ENCODE results near the gene LRP1.
A peak's percentile ranks its signal among the peaks of the same experiment; 100 is the strongest.

The LRP1 gene

DNA sequence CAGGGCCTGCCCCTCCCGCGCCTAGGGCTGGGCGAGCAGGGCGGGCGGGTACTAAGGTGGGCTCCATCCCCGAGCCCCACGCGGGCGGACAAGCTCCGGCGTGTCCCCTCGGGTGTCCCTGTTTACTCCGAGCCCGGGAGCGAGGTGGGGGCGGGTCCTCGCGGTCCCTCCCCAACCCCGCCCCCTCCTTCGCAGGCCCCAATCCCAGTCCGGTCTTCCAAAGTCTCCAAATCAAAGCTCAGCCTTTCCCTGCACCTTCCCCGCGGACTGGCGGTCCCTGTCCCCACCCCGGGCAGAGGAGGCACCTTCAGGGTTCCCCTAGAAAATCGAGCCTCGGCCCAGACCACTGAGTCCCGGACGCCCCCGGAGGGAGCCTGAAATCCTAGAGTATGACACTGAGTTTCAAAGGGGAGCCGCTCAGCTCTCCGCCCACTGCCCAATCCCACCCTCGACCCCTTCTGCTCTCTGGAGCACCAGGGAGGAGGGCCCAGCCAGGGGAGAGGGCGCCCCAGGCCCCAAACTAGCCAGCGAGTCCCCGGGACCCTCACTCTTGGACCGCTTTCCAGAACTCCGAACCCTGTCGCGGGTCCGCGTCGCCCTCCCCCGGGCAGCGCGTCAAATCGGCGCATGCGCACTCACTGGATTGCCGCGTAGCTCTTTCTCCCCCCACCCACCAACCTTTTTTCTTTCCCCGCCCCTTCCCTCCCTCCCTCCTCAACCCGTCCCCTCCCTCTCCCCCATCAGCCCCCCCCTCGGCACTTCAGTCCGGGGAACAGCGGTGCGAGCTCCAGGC lies at the start of gene LRP1:
LRP1 (plus strand) TSS at position 758 of the 793 bp plus-strand sequence. CDS start 482 bp downstream, outside the sequence.
- DNase-seq: no peak

DNA sequence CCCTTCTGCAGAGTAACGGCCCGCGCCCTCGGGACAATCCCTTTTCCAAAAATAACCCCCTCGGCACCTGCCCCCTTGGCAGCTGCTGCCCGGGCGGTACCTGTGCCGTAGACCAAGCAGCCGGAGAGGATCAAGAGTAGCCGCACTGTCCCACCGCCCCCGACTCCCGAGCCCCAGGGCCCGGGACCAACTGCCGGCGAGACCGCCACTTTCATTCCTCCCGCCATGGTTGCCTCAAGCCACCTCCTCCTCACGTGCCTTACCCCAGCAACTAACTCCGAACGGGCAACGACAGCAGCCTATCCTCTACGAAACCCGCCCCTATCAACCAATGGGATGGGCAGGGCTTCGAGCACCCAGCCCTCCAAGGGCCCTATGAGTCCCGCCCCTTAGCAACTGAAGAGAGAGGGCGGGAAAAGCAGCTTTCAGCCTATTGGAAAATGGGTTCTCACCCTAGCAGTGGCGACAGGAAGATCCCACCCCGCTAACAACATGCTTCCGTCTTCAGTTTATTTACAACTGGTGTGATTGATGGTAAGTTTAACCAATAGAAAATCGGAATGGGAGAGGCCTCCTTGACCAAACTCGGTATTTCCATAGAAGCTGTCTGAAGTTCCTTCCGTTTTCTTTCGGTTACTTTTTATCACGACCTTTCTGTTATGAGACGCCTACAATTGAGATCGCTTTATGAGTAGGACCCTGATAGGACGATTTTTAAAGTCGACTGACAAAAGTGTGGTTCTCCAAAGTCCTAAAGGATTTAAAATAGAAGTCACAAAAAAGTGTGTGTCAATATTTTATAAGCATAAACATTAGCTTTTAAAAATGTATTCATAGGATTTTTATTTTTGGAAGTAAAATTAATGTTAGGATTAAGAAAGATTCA lies 49.5 kb upstream of the LRP1 start, which contains the start of gene NEMP1:
NEMP1 (minus strand) TSS at position 273 of the 886 bp plus-strand sequence; CDS start at position 227, 46 bp downstream.
- DNase-seq: peak; percentile 100

DNA sequence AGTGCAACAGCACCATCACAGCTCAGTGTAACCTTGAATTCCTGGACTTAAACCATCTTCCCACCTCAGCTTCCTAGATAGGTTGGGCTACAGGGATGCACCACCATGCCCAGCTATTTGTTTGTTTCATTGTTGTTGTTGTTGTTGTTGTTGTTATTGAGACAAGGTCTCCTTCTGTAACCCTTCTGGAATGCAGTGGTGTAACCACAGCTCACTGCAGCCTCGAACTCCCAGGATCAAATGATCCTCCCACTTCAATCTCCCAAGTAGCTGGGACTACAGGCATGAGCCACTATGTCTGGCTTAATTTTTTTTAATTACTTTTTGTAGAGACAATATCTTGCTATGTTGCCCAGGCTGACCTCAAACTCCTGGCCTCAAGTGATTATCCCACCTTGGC lies 48.5 kb upstream of the LRP1 start:
- no peak for DNase-seq

DNA sequence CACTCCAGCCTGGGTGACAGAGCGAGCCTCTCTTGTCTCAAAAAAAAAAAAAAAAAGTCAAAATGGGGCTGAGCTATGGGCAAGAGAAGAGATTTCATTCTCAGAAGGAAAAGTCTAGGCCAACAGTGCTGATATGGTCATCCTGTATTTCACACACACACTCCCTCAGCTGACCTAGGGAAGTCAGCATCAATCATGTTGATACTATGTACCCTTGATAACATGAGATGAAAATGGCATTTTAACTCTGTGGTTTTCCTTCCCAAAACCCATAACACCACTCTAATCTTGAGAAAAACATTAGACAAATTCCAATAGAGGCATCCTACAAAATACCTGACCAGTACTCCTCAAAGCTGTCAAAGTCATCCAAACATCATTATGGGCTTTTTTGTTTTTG lies 47.4 kb upstream of the LRP1 start:
- no peak for DNase-seq

DNA sequence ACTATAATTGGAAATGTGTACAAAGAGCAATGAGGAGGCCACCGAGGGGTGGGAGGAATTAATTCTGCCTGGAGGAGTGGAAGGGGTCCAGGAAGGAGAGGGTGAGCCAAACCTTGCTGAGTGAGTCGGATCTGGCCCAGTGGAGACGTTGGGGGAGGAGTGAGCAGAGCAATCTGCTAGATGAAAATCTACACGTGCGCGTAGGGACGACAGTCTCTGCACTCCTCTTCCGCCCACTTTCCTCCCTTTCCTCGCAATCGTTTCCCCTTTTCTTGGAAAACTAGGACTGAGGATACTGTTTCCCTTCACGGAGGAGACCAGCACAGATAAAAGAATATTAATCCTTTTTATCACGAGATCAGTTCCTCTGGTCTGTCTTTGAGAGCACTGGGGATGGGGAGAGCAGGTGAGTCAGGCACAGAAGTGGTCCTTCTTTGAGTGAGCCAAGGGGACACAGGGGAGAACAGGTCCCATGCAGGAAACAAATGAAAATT lies 42.2 kb upstream of the LRP1 start:
- no peak for DNase-seq

DNA sequence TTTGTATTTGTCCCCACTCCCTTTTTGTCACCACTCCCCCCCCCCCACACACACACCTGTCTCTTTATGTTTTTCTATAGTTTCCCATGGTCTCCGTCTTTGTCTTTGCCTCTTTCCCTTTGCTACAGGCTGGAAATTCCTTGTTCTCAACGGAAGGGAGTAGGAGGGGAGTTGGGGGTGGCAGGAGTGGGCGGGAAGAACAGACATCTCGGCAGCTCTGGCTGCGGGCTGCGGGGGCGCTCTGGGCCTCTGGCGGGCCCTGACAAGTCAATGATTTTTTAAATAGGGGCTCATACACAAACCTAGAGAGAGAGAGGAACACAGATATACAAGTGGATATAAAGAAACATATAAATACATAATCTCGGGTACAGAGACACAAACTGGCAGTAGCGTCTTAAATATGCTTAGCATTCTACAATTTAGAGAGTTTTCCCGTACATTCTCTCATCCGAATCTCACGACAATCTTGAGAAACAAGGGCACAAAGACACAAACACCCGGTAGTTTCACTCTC lies 41.7 kb upstream of the LRP1 start:
- DNase-seq: peak; percentile 24

DNA sequence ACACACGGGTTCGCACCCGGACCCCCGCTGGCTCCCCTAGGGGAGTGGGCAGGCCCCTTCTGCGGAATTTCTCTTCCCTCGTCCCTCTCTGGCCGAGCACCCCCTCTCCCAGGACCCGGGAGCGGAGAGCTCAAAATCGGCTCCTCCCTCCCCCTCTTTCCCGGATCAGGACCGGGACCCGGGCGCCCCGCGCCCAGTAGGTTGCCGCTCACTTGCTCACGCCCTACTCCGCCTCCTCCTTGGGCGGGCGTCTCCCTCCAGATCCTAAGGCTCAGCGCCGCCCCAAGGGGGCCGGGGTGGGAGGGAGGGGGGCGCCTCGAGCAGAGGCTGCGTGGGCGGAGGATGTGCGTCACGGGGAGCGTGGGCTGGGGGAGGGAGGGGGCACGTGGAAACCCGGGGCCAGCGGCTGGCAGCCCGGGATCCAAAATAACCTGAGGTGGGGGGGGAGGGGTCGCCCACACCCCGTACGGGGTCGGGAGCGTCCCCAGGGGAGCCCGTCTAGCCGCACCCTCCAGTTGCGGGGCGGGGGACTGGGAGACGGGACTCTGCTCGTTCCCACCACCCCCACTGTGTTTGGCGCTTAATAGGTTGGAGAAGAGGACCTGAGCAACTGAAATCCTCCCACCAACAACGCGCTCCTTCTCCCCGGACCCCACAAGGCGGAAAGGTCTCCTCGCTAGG lies 41.1 kb upstream of the LRP1 start:
- peak; percentile 65 for DNase-seq

DNA sequence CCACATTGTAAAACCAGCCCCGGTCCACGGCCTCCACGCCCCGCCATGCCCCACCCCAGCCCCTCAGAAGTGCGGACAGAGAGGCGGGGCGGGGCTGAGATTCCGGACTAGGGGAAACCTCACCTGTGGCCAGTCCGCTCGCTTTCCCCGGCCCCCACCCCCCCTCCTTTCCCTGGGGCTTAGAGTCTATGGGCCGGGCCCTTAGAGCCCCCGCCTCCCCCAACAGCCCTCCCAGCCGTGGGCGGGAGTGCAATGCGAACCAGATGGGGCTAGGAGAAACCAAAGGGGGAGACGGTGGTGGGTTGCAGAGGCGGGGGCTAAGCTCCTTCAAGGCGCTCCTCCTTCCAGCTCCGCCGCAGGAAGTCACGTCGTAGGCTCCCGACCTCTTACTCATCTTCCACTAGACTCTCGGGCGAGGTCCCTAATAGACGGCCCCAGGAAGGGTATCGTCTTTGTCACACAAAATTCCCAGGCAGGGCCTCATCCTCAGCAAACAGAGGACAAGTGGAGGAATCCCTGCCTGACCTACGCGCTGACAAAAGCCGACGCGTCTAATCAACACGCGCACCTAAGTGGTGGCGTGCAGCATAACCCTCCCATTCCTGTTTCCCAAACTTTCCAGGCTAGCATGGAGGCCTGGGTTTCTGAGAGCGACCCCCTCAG lies 40.5 kb upstream of the LRP1 start:
- peak; percentile 77 for DNase-seq

DNA sequence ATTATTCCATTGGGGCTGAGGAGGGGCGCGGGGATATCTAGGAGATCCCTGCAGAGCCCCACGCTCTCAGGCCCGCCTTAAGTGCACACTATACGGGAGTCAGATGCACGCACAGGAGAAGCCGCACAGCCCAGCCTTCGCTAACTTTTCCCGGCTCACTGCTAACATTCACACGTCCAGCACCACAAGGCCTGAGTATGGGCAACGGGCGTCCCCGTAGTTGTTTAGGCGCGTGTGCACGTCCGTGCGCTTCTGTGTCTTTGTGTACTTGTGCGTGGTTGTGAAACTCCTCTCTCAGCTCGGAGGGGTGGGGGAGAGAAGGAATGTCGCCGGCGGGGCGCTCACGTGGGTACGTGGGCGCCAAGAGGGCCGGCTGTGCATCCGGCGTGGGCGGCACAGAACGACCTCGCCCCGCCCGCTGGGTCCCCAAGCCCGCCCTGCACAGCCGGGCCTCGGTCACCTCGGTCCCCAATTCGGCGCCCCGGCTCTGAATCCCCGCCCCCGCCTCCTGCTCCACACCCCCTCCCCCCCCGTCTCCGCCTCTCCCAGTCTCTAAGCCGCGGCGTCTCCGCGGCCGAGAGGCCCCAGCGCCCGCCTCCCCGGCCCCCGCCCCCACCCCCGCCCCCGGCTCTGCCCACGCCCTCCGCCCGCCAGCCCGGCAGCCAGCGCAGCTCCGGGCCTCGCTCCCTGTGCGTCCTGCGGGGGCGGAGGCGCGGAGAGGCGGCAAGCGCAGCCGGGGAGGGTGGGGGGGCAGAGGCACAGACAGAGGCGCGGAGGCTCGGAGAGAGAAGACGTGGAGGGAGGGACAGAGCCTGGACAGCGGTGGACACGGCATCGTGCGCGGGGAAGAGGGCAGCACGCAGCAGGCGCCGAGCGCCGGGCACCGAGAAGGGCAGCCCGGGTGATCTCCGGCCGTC lies 39.7 kb upstream of the LRP1 start, which contains the start of gene NAB2:
NAB2 (plus strand) TSS at position 761 of the 917 bp plus-strand sequence. CDS start 158 bp downstream, outside the sequence.
- peak; percentile 96 for DNase-seq

DNA sequence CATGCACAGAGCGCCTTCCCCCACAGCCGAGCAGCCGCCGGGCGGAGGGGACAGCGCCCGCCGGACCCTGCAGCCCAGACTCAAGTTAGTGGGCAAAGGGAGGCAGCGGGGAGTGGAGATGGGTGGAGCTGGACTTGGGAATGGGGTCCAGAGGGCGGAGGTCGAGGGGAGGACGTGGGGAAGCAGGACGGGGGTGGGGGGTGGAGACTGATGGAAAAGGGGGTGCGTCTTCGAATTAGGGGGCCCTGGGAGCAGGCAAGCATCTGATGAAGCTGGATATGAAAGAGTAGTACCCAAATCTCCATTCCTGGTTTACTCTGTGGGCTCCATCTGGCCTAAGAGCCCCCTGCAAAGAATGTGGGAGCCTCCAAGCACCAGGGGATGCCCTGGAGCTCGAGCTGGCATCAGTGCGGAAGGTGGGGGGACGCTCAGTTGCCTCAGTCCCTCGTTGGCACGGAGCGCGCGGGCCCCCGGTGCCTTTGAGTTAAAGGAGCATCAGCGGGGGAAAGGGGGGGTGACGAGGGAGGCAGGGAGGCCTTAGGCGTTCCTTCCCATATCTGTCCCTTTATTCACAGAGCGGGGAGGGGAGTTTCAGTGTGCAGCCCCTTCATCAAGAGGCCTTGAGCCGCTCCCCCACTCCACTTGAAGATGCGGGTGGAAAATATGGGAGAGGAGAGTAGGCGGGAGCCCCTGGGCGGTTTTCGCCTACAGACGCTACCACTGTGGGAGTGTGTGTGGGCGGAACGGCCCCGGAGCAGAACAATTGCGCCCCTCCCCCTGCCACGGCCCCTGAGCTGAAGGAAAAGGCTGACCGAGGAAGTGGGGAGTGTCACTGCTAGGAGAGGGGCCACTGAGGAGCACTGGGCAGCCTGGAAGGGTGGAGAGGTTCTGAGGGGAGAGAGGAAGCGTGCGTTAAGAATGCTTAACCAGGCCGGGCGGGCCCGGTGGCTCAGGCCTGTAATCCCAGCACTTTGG lies 38.7 kb upstream of the LRP1 start:
- DNase-seq: peak; percentile 64

DNA sequence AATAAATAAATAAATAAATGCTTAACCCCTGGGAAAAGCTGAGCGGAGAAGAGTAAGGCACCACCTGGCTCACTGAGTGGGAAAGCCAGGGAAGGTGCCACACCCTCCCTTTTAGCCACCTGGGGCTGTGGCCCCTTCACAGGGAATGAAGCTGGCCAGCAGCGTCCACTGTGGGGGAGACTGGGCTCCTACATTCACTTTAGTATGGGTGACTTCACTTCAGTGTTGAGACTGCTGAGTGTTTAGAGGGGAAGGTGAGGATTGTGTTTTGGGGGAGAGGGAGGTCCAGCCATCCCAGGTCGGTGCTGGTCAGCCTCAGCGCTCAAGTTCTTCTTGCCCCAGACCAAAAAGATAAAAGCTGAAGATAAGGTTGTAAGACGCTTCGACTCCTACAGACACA lies 37.8 kb upstream of the LRP1 start:
- DNase-seq: no peak

DNA sequence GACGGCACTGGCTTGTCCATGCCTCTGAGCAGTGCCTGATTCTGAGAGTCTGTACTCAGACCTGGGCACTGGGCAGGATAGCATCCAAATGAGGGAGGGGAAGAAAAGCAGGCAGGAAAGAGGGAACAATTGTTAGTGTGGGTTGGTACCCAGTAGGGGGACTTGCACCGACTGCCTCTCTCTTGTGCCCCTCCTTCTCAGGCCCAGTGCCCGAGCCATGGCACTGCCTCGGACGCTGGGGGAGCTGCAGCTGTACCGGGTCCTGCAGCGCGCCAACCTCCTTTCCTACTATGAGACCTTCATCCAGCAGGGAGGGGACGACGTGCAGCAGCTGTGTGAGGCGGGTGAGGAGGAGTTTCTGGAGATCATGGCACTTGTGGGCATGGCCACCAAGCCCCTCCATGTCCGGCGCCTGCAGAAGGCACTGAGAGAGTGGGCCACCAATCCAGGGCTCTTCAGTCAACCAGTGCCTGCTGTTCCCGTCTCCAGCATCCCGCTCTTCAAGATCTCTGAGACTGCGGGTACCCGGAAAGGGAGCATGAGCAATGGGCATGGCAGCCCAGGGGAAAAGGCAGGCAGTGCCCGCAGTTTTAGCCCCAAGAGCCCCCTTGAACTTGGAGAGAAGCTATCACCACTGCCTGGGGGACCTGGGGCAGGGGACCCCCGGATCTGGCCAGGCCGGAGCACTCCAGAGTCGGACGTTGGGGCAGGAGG lies 37.2 kb upstream of the LRP1 start:
- DNase-seq: no peak

DNA sequence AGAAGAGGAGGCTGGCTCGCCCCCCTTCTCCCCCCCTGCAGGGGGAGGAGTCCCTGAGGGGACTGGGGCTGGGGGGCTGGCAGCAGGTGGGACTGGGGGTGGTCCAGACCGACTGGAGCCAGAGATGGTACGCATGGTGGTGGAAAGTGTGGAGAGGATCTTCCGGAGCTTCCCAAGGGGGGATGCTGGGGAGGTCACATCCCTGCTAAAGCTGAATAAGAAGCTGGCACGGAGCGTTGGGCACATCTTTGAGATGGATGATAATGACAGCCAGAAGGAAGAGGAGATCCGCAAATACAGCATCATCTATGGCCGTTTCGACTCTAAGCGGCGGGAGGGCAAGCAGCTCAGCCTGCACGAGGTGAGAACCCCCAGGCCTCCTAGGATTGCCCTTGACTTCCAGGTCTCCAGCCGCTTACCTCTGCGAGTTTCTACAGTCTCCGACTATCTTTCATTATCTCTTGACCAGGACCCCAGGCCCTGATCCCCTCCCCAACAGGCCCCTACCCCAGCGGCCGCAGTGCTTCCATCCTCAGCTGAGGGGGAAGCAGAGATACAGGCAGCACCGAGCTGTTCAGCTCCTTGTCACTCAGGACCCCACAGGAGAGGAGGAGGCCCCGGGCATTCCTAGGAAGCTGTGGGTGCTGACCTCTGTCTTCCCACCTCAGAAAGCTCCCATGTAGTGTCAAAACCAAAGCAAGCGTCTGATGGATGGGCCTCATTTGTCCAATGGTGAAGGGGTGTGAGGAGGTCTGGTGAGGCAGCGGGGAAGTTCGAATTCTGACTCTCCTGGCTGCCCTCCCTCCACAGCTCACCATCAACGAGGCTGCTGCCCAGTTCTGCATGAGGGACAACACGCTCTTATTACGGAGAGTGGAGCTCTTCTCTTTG lies 36.4 kb upstream of the LRP1 start:
- no peak for DNase-seq

DNA sequence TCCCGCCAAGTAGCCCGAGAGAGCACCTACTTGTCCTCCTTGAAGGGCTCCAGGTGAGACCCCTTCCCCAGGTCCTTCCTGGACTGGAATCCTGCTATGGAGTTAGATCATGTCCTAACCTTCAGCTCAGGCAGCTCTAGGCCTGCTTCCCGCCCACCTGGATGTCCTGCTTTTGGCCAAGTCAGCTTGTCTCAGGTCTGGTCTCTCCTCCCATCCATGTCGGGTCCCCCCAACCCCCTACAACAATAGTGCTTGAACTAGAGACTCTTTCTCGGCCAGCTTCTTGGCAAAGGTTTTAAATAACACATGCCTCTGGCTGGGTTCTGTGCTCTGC lies 35.8 kb upstream of the LRP1 start:
- no peak for DNase-seq

DNA sequence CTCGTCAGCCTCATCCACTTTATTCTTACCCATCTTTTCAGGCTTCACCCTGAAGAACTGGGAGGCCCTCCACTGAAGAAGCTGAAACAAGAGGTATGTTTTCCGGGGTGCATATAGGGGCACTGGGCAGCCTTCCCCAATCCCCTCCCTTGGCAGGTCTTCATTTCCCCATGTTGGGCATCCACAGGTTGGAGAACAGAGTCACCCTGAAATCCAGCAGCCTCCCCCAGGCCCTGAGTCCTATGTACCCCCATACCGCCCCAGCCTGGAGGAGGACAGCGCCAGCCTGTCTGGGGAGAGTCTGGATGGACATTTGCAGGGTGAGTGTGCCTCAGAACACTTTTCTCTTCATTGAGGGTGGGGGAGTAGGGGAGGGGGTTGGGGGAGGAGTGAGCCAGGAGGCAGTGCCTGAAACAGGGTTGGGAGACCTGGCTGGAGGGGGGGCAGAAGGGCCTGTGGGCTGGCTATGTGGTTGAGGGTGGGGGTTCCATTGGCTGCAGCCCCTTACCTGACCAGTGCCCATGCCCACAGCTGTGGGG lies 35.3 kb upstream of the LRP1 start:
- no peak for DNase-seq

DNA sequence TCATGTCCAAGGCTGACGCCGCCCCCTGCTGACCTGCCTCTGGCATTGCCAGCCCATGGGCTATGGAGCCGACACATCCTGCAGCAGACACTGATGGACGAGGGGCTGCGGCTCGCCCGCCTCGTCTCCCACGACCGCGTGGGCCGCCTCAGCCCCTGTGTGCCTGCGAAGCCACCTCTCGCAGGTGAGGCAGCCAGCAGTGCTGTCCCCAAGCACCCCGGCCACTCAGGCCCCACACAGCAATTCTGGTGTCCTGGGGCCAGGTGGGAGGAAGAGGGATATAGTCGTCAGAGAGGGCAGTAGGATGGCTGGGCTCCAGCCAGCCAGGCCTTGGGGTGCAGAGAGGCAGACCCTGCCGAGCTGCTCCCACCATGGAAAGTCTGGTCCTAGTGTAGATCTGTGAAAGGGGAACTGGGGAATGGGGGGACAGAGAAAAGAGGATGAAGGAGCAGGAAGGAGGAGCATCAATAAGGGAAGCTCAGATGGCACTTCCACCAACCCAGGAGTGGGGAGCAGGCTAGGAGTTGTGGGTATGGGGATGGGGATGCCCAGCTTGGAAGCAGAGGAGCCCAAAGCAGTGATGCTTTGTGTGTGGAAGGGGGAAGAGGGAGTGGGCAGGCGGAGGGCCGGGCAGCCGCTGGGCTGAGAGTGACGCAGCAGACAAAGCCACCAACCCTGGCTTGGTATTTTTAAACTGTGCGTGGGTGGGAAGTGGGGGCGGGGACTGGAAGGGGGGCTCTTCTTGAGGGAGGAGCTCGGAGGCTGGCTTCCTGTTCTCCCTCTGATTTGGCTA lies 34.7 kb upstream of the LRP1 start:
- DNase-seq: peak; percentile 33
